ENCODE measurements around the gene CAMK1D.

The CAMK1D gene

GRCh38 chr10:12832096-12832495 is 482.7 kb downstream of the CAMK1D start:
- H3K4me3 ChIP-seq (ENCODE audit: low read depth, low read length), result no peak overlapping the region
- no peak for DNase-seq (ENCODE audit: low read depth)

- no peak for DNase-seq (ENCODE audit: low read depth)
- no peak overlapping the region for H3K4me3 ChIP-seq (ENCODE audit: low read depth, low read length)
Measured at GRCh38 chr10:12833451-12833850, 484.1 kb downstream of the CAMK1D start.

- H3K4me3 ChIP-seq (ENCODE audit: low read depth, low read length), result no peak overlapping the region
- DNase-seq (ENCODE audit: low read depth), result no peak
Measured at GRCh38 chr10:12834116-12834665, 484.8 kb downstream of the CAMK1D start.

GRCh38 chr10:12834721-12835120 is 485.4 kb downstream of the CAMK1D start:
- DNase-seq (ENCODE audit: low read depth), result no peak
- no peak overlapping the region for H3K4me3 ChIP-seq (ENCODE audit: low read depth, low read length)

- no peak for DNase-seq (ENCODE audit: low read depth)
- no peak overlapping the region for H3K4me3 ChIP-seq (ENCODE audit: low read depth, low read length)
Measured at GRCh38 chr10:12835709-12836108, 486.4 kb downstream of the CAMK1D start.

DNA sequence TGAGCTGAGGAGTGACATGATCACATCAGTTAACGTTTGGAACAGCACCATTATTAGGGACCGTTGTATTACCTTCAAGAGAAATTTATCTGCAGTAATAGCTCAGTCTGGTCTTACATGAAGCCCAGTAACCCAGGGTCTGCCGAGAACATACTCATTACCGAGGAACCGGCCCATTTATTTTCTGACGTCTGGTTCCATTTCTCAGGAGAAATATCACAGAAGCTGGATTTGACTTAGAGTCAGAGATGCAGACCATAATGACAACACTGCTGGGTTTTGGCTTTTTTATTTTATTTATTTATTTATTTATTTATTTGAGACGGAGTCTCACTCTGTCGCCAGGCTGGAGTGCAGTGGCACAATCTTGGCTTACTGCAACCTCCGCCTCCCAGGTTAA is 489.0 kb downstream of the CAMK1D start:
- no peak overlapping the region for H3K4me3 ChIP-seq (ENCODE audit: low read depth, low read length)
- DNase-seq (ENCODE audit: low read depth), result no peak

GRCh38 chr10:12838995-12839927 is 489.9 kb downstream of the CAMK1D start:
- no peak overlapping the region for H3K4me3 ChIP-seq (ENCODE audit: low read depth, low read length)
- DNase-seq (ENCODE audit: low read depth), result no peak

DNA sequence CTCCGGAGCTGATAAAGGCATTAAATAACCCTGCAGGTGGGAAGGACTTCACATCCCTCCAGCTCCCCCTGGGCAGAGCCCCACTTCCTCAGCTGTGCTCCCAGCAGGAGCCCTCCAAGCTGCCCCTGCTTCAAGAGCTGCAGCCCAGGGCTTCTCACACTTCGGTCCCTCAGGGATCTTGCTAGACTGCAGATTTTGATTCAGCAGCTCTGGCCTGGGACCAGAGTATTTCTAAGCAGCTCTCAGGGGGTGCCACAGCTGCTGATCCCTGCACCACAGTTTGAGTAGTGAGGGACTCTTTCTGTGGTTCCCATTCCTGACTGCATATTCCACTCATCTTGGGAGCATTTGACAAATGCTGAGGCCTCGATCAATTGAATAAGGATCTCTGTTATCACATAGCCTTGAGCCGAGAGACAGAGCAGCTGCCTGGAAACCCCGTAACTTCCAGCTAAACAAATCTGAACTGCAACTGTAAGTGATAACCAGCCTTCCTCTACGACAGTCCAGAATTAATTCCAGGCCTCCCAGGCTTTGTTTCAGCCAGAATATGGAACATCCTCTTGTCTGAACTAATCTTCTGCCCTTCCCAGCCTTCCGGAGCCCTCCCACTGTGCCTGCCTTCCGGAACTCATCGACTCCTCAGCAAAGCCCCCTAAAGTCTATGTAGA is 490.7 kb downstream of the CAMK1D start:
- no peak for DNase-seq (ENCODE audit: low read depth)
- no peak overlapping the region for H3K4me3 ChIP-seq (ENCODE audit: low read depth, low read length)

DNA sequence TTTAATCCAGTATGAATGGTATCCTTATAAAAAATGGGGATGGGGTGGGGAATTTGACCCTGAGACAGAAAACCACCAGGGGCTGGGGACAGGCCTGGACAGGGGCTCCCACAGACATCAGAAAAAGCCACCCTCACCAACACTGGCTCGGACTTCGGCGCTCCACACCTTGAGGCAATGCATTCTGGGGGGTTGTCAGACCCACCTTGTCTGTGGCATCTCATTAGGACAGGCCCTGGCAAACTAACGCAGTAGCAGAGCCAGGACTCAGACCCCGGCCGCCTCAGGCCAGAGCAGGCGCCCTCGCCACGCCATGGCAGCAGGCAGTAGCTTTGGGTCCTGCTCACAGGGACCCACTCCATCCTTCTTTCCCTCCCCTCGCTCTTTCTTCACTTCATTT is 492.1 kb downstream of the CAMK1D start:
- DNase-seq (ENCODE audit: low read depth), result no peak
- no peak overlapping the region for H3K4me3 ChIP-seq (ENCODE audit: low read depth, low read length)

- no peak for DNase-seq (ENCODE audit: low read depth)
- H3K4me3 ChIP-seq (ENCODE audit: low read depth, low read length), result no peak overlapping the region
Measured at GRCh38 chr10:12841826-12842225, 492.5 kb downstream of the CAMK1D start.

GRCh38 chr10:12842310-12842709 is 493.0 kb downstream of the CAMK1D start:
- no peak for DNase-seq (ENCODE audit: low read depth)
- H3K4me3 ChIP-seq (ENCODE audit: low read depth, low read length), result no peak overlapping the region

- DNase-seq (ENCODE audit: low read depth), result no peak
- H3K4me3 ChIP-seq (ENCODE audit: low read depth, low read length), result no peak overlapping the region
Measured at GRCh38 chr10:12843296-12843945, 494.1 kb downstream of the CAMK1D start.

- H3K4me3 ChIP-seq (ENCODE audit: low read depth, low read length), result peak overlapping the region; percentile 6
- peak; percentile 48 for DNase-seq (ENCODE audit: low read depth)
Measured at GRCh38 chr10:12844811-12845483, 495.6 kb downstream of the CAMK1D start.

DNA sequence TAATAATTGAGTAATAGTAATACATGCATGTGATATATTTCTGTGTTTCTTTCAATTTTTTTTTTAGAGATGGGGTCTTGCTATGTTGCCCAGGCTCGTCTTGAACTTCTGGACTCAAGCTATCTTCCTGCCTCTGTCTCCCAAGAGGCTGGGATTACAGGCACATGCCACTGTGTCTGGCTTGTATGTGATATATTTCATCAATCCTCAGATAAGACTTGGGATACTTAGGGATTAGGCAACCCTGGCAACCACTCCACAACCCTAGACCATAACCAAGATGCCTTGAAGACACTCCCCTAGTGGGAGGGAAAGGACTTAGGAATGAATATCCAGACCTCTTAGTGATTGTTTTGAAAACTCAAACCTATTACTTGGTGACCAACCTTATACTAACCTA is 497.4 kb downstream of the CAMK1D start:
- no peak overlapping the region for H3K4me3 ChIP-seq (ENCODE audit: low read depth, low read length)
- no peak for DNase-seq (ENCODE audit: low read depth)

- H3K4me3 ChIP-seq (ENCODE audit: low read depth, low read length), result no peak overlapping the region
- no peak for DNase-seq (ENCODE audit: low read depth)
Measured at GRCh38 chr10:12847361-12847975, 498.1 kb downstream of the CAMK1D start.

- DNase-seq (ENCODE audit: low read depth), result no peak
- H3K4me3 ChIP-seq (ENCODE audit: low read depth, low read length), result no peak overlapping the region
Measured at GRCh38 chr10:12848439-12849173, 499.3 kb downstream of the CAMK1D start.

DNA sequence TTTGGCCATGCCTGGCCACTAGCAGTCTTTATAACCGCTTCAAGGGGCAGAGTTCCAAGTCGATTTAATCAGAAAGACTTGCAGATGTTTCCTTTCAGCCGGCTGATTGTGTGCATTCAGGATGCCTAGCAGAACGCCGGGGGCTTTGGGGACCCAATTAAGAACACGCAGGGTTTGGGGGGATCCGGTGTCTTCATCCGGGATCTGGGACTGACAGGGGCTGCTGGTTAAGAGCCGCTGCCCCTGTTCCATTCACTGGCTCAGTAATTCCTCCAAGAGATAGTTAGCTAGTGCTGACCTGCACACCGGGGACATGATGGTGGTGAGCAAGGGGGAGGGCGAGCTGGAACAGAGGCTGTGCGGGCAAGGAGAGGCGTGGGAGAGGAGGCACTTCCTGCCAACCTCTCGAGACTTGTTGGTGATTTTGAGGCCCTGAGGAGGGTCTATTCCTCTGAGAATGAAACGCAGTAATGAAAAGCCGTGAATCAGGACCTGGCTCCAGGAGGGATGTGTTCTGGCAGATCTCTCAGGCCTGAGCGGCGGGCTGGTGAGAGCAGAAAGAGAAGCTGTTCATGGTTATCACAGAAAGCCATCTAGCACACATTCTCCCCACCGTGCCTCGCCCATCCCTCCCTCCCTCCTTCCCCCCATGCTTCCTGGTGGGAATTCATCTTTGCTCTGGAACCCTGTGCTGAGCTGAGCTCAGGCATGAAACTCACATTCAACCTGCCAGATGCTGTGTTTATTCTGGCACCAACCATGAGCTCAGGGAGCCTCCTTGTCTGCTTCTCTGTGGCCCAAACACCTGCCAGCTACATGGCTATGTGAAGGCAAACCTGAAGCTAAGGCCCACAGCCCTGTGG is 500.2 kb downstream of the CAMK1D start:
- no peak overlapping the region for H3K4me3 ChIP-seq (ENCODE audit: low read depth, low read length)
- DNase-seq (ENCODE audit: low read depth), result no peak

GRCh38 chr10:12852687-12853086 is 503.3 kb downstream of the CAMK1D start:
- no peak for DNase-seq (ENCODE audit: low read depth)
- H3K4me3 ChIP-seq (ENCODE audit: low read depth, low read length), result no peak overlapping the region

Data from skeletal muscle cell (primary cell).